HepG2 (cell line): Measurements from ENCODE around the gene KLF13. TPM values are rescaled to one million over a fixed set of nuclear protein-coding genes. Genes with fewer than 3 reads are reported as not detected.
A peak's percentile ranks its signal among the peaks of the same experiment; 100 is the strongest.

Experiments
- ATAC-seq: fragments of 200-7000 bp; cut with Tn5 transposase; 3 replicates; pipeline ENCODE4 v1.9.1; 2020; ENCODE audit warnings: mild to moderate bottlenecking, moderate library complexity
- BruUV-seq: library from RNA; stranded (reverse); fragments of 400-500 nt; replicated peaks from 2 replicates; lab custom pipeline; 2021; lab: Mats Ljungman, UMichigan
- CTCF ChIA-PET: fragments of 300-600 bp; formaldehyde crosslinking; extraction: SDS; loops from one replicate; lab custom pipeline; 2021; ENCODE audit warnings: low total read pairs, inconsistent platforms, low intra/inter-chr PET ratio; lab: Yijun Ruan, JAX
- POLR2A ChIA-PET: fragments of 350-600 bp; sonication (Branson Sonifier 250); formaldehyde crosslinking; loops from one replicate; lab custom pipeline; 2020; ENCODE audit warnings: antibody characterized with exemption, inconsistent platforms; lab: Yijun Ruan, JAX
- DNase-seq: peaks from one replicate; pipeline ENCODE4 v3.0.0-alpha.2; 2015; ENCODE audit warnings: low spot score
- FAIRE-seq: peaks from 3 replicates; lab custom pipeline; 2011; peaks lifted over from hg19 to GRCh38; lab: Jason Lieb, UNC
- H2AFZ ChIP-seq: one replicate; pipeline ENCODE4 v1.6.1; 2011; ENCODE audit warnings: low read length, inconsistent platforms
- H3K27ac ChIP-seq: fragments of 300-600 bp; 3 replicates; pipeline ENCODE4 v1.8.0; 2011; ENCODE audit warnings: mixed run types, mild to moderate bottlenecking, mixed read lengths, low read length, inconsistent platforms; ENCODE audit not compliant: insufficient read depth; ENCODE audit errors: extremely low read length
- H3K27me3 ChIP-seq, 2 experiments: fragments of 200-600 bp in 1 of 2; 2 replicates in 1 of 2; 3 replicates in 1 of 2; pipeline versions ENCODE4 v1.6.0 to v1.8.0; 2011; ENCODE audit warnings: low read length in 2 of 2, mild to moderate bottlenecking in 2 of 2, moderate library complexity in 2 of 2, inconsistent platforms in 1 of 2; ENCODE audit not compliant: insufficient read depth in 2 of 2, control insufficient read depth in 1 of 2
- H3K36me3 ChIP-seq, 2 experiments: fragments of 200-600 bp in 1 of 2; replicated peaks in 1 of 2; 2 replicates in 1 of 2; 3 replicates in 1 of 2; pipeline versions ENCODE4 v1.5.1 to v1.8.0; 2011; ENCODE audit warnings: low read length in 2 of 2, inconsistent platforms in 1 of 2; ENCODE audit not compliant: insufficient read depth in 2 of 2, control insufficient read depth in 1 of 2
- H3K4me1 ChIP-seq: 2 replicates; pipeline ENCODE4 v1.5.1; 2012; ENCODE audit warnings: low read length, inconsistent platforms; ENCODE audit not compliant: insufficient read depth
- H3K4me2 ChIP-seq: 2 replicates; pipeline ENCODE4 v1.6.0; 2011; ENCODE audit warnings: low read depth, low read length, inconsistent platforms
- H3K4me3 ChIP-seq, 3 experiments: fragments of 200-600 bp in 1 of 3; sonication (generic), shearing (Covaris generic) in 1 of 3; replicated peaks in 1 of 3; 2 replicates each; pipeline ENCODE4 v1.5.1; 2011 to 2016; ENCODE audit warnings: low read length in 3 of 3, inconsistent platforms in 2 of 3, low read depth in 2 of 3, mild to moderate bottlenecking in 2 of 3, control low read depth in 1 of 3, mixed read lengths in 1 of 3; ENCODE audit not compliant: insufficient read depth in 1 of 3
- H3K79me2 ChIP-seq: one replicate; pipeline ENCODE4 v1.6.1; 2011; ENCODE audit warnings: low read length, inconsistent platforms; ENCODE audit not compliant: insufficient read depth
- H3K9ac ChIP-seq: 2 replicates; pipeline ENCODE4 v1.6.0; 2011; ENCODE audit warnings: mild to moderate bottlenecking, low read depth, low read length, inconsistent platforms; ENCODE audit not compliant: insufficient read depth
- H3K9me3 ChIP-seq: 2 replicates; pipeline ENCODE4 v1.5.1; 2012; ENCODE audit warnings: mild to moderate bottlenecking, low read length
- H4K20me1 ChIP-seq: 2 replicates; pipeline ENCODE4 v1.6.0; 2011; ENCODE audit warnings: inconsistent platforms, mild to moderate bottlenecking, low read length, moderate library complexity; ENCODE audit not compliant: insufficient read depth
- CSRNP1 ChIP-seq: sonication (generic); formaldehyde crosslinking; IDR thresholded peaks from 2 replicates; pipeline ENCODE4 v1.8.1; 2023; ENCODE audit warnings: mild to moderate bottlenecking, missing genetic modification reagents
- ETS1 ChIP-seq: sonication (generic); formaldehyde crosslinking; IDR thresholded peaks from 2 replicates; pipeline ENCODE4 v1.4.0; 2020; ENCODE audit warnings: missing genetic modification reagents
- SALL1 ChIP-seq: sonication (generic); formaldehyde crosslinking; IDR thresholded peaks from 2 replicates; pipeline ENCODE4 v1.8.0; 2022; ENCODE audit warnings: mild to moderate bottlenecking, missing genetic modification reagents
- ZMAT3 ChIP-seq: sonication (generic); formaldehyde crosslinking; conservative IDR thresholded peaks from 2 replicates; pipeline ENCODE4 v1.7.0; 2021; ENCODE audit warnings: missing genetic modification reagents
- ZNF142 ChIP-seq: sonication (generic); formaldehyde crosslinking; IDR thresholded peaks from 2 replicates; pipeline ENCODE4 v1.4.0; 2020; ENCODE audit warnings: missing genetic modification reagents
- ZNF574 ChIP-seq: sonication (generic); formaldehyde crosslinking; IDR thresholded peaks from 2 replicates; pipeline ENCODE4 v1.4.0; 2020; ENCODE audit warnings: missing genetic modification reagents
- ZNF777 ChIP-seq: sonication (generic); formaldehyde crosslinking; IDR thresholded peaks from 2 replicates; pipeline ENCODE4 v1.4.0; 2020; ENCODE audit warnings: missing genetic modification reagents
- WGBS: methylation state at CpG from one replicate; pipeline ENCODE4 v1.1.6; 2017; ENCODE audit warnings: low lambda C conversion rate; 5-methylcytosine and 5-hydroxymethylcytosine counted together
- in situ Hi-C: cut with HindIII; loops from 2 replicates; pipeline ENCODE4 v1.10.0; 2017; ENCODE audit warnings: low pct_unique_long_range_greater_than_20kb; ENCODE audit not compliant: extremely low pct_ligation_motif_present
- intact Hi-C: fragments of 100-400 bp; cut with micrococcal nuclease; formaldehyde crosslinking; loops from one replicate; pipeline ENCODE4 v1.10.0; 2022; ENCODE audit not compliant: unreplicated experiment
- polyA plus RNA-seq, 8 experiments: library from polyadenylated mRNA; depleted of rRNA in 3 of 8; stranded (reverse) in 7 of 8; unstranded in 1 of 8; fragments of >200 nt; fragmentation: Illumina TruSeq in 4 of 8; extraction: Trizol in 4 of 8; gene quantifications; 2 replicates each; pipeline versions ENCODE4 v1.2.1 to v1.2.3, GENCODE V29; 2011 to 2016; ENCODE audit warnings: low read depth in 4 of 8, missing spikeins in 1 of 8, mixed read lengths in 1 of 8; ENCODE audit not compliant: insufficient read depth in 1 of 8
- total RNA-seq, 5 experiments: library from RNA; depleted of rRNA; stranded (reverse); fragments of >200 nt; fragmentation: Illumina TruSeq; extraction: Trizol; gene quantifications; 2 replicates each; pipeline ENCODE4 v1.2.3, GENCODE V29; 2016; ENCODE audit warnings: low read depth in 1 of 5

Gene KLF13
- total and polyA plus RNA-seq, 2 of the 13 experiments (the other 11 are each of a cell fraction or from before 2014, with no cell fraction given) = 16.8 to 25.1 TPM

GRCh38 chr15:31324806-31325594, 1.6 kb upstream of the KLF13 start (continued):
- TF ChIP-seq ZNF142 (CRISPR knock-in tag) = no peak

- ATAC-seq (peak; percentile 3), DNase-seq (no peak), FAIRE-seq (no peak)
- CTCF ChIA-PET = no interaction called here
- no peak overlapping the region for H2AFZ ChIP-seq
- peak overlapping the region; percentile 82 for H3K9ac ChIP-seq
- BruUV-seq = no TSS peak
- H3K4me2 ChIP-seq = peak overlapping the region; percentile 82
- peaks cover 0 to 3% of the 10 kb centered on the region in 2 experiments; a peak in 1 of 5 replicates for H3K27me3 ChIP-seq
- H3K36me3 ChIP-seq = no peaks in the 10 kb centered on the region
- H3K79me2 ChIP-seq = peaks cover 24% of the 10 kb centered on the region
- POLR2A ChIA-PET = interaction anchor here (1.0 to 4.6 kb wide), 6 partner anchors 23 to 312 kb away, joined by 3 to 26 read pairs (median 11); no protein-coding TSS in a partner anchor
- peak overlapping the region; percentile 79 to 90 (median 89) for H3K4me3 ChIP-seq
- H3K9me3 ChIP-seq = no peaks in the 10 kb centered on the region
- intact Hi-C loops (loop anchor here (1.0 to 10.0 kb wide), 3 partner anchors 29 to 109 kb away; no protein-coding TSS in a partner anchor), in situ Hi-C loops (no loop called here)
- peaks cover 13% of the 10 kb centered on the region for H4K20me1 ChIP-seq
- no CpG with 5 or more reads among the region's 58 CpGs for WGBS
- H3K27ac ChIP-seq = peak overlapping the region; percentile 82
- H3K4me1 ChIP-seq = peaks cover 41% of the 10 kb centered on the region
- TF ChIP-seq ZNF574 = 0 out of 2 replicates have a peak, but pooled peaks have one; percentile 3
- peak; percentile 67 for TF ChIP-seq ZMAT3 (CRISPR knock-in tag)
- 0 out of 2 replicates have a peak, but pooled peaks have one; percentile 52 for TF ChIP-seq ETS1 (CRISPR knock-in tag)
- TF ChIP-seq SALL1 (CRISPR knock-in tag) = peak; percentile 3
- TF ChIP-seq CSRNP1 (CRISPR knock-in tag) = peak; percentile 54; the same call in 1 of the 2 replicates
- 0 out of 2 replicates have a peak, but pooled peaks have one; percentile 7 for TF ChIP-seq ZNF777
Measured at GRCh38 chr15:31325595-31326155, 960 bp upstream of the KLF13 start.
